Endothelial cell of umbilical vein (primary cell): ENCODE results near the gene NID2. TPM values are rescaled to one million over a fixed set of nuclear protein-coding genes. Genes with fewer than 3 reads are reported as not detected.

Source experiments
- BruUV-seq: library from RNA; stranded (reverse); fragments of 400-500 nt; replicated peaks from 2 replicates; lab custom pipeline; 2021; lab: Mats Ljungman, UMichigan
- CTCF ChIA-PET: fragments of 300-600, 350-600 bp; sonication (Branson Sonifier 250); formaldehyde crosslinking; loops from one replicate; lab custom pipeline; 2021; ENCODE audit warnings: antibody characterized with exemption, inconsistent platforms; lab: Charles Lee
- POLR2A ChIA-PET: fragments of 300-600, 350-600 bp; sonication (Branson Sonifier 250); formaldehyde crosslinking; loops from one replicate; lab custom pipeline; 2021; ENCODE audit warnings: antibody characterized with exemption, inconsistent platforms; lab: Charles Lee
- DNase-seq: peaks from one replicate; pipeline ENCODE4 v3.0.0-alpha.2; 2011; ENCODE audit warnings: low read depth, low spot score
- FAIRE-seq: peaks from 2 replicates; lab custom pipeline; 2011; peaks lifted over from hg19 to GRCh38; lab: Jason Lieb, UNC
- H2AFZ ChIP-seq: 2 replicates; pipeline ENCODE4 v1.6.0; 2012; ENCODE audit warnings: low read depth, low read length, control low read depth, inconsistent platforms
- H3K27ac ChIP-seq: 2 replicates; pipeline ENCODE4 v1.5.1; 2011; ENCODE audit warnings: low read depth, mild to moderate bottlenecking, control low read depth, low read length, moderate library complexity; ENCODE audit not compliant: insufficient read depth
- H3K27me3 ChIP-seq, 2 experiments: 2 replicates each; pipeline versions ENCODE4 v1.6.0 to v1.6.1; 2011; ENCODE audit warnings: low read length in 2 of 2, mixed read lengths in 1 of 2; ENCODE audit not compliant: control insufficient read depth in 2 of 2, insufficient read depth in 2 of 2
- H3K36me3 ChIP-seq, 2 experiments: 2 replicates in 1 of 2; 3 replicates in 1 of 2; pipeline ENCODE4 v1.5.1; 2011; ENCODE audit warnings: low read length in 2 of 2, mild to moderate bottlenecking in 1 of 2, moderate library complexity in 1 of 2; ENCODE audit not compliant: control insufficient read depth in 2 of 2, insufficient read depth in 2 of 2; ENCODE audit errors: extremely low read depth in 1 of 2
- H3K4me1 ChIP-seq: 3 replicates; pipeline ENCODE4 v1.5.1; 2011; ENCODE audit warnings: mild to moderate bottlenecking, low read length; ENCODE audit not compliant: control insufficient read depth, insufficient read depth; ENCODE audit errors: extremely low read depth
- H3K4me2 ChIP-seq: 2 replicates; pipeline ENCODE4 v1.6.1; 2011; ENCODE audit warnings: low read length, control low read depth, mixed read lengths; ENCODE audit not compliant: insufficient read depth
- H3K4me3 ChIP-seq, 3 experiments: fragments of 200-600 bp in 1 of 3; sonication (generic), shearing (Covaris generic) in 1 of 3; replicated peaks in 1 of 3; 2 replicates each; pipeline ENCODE4 v1.5.1; 2011 to 2016; ENCODE audit warnings: control low read depth in 3 of 3, low read length in 3 of 3, mild to moderate bottlenecking in 2 of 3, inconsistent platforms in 1 of 3, low read depth in 1 of 3, moderate library complexity in 1 of 3; ENCODE audit not compliant: insufficient read depth in 1 of 3
- H3K79me2 ChIP-seq: 2 replicates; pipeline ENCODE4 v1.6.0; 2012; ENCODE audit warnings: low read length, inconsistent platforms; ENCODE audit not compliant: control insufficient read depth, insufficient read depth
- H3K9ac ChIP-seq: replicated peaks from 2 replicates; pipeline ENCODE3; 2011; ENCODE audit warnings: low read length, control low read depth; ENCODE audit not compliant: insufficient read depth; ENCODE audit errors: extremely low read depth
- H3K9me1 ChIP-seq: replicated peaks from 3 replicates; pipeline ENCODE4 v1.6.0; 2011; ENCODE audit warnings: mild to moderate bottlenecking, low read length; ENCODE audit not compliant: control insufficient read depth, insufficient read depth; ENCODE audit errors: extremely low read depth
- H3K9me3 ChIP-seq: replicated peaks from 2 replicates; pipeline ENCODE4 v1.5.1; 2012; ENCODE audit warnings: low read length, inconsistent platforms; ENCODE audit not compliant: control insufficient read depth, insufficient read depth
- H4K20me1 ChIP-seq: replicated peaks from 2 replicates; pipeline ENCODE3; 2011; ENCODE audit warnings: mild to moderate bottlenecking, low read length; ENCODE audit not compliant: control insufficient read depth, insufficient read depth; ENCODE audit errors: extremely low read depth
- EZH2 ChIP-seq: IDR thresholded peaks from 2 replicates; pipeline ENCODE4 v1.6.1; 2012; ENCODE audit warnings: borderline replicate concordance, low read depth, mild to moderate bottlenecking, moderate library complexity, low read length, inconsistent platforms; ENCODE audit not compliant: severe bottlenecking
- FOS ChIP-seq: IDR thresholded peaks from 2 replicates; pipeline ENCODE4 v1.6.1; 2011; ENCODE audit warnings: mild to moderate bottlenecking, low read length, moderate library complexity, borderline replicate concordance; ENCODE audit not compliant: insufficient read depth
- GATA2 ChIP-seq: IDR thresholded peaks from 2 replicates; pipeline ENCODE4 v1.7.0; 2011; ENCODE audit warnings: low read depth, mild to moderate bottlenecking, moderate library complexity, mixed read lengths, low read length; ENCODE audit not compliant: insufficient read length, insufficient read depth
- JUN ChIP-seq: IDR thresholded peaks from 2 replicates; pipeline ENCODE4 v1.6.1; 2011; ENCODE audit warnings: borderline replicate concordance, low read depth; ENCODE audit not compliant: insufficient read length, insufficient read depth
- MYC ChIP-seq: IDR thresholded peaks from one replicate; pipeline ENCODE4 v1.6.1; 2011; ENCODE audit warnings: mild to moderate bottlenecking, low read depth, low read length
- POLR2A ChIP-seq: IDR thresholded peaks from 2 replicates; pipeline ENCODE4 v1.6.1; 2012; ENCODE audit warnings: low read depth, mild to moderate bottlenecking, control low read depth, low read length
- POLR2AphosphoS5 ChIP-seq: IDR thresholded peaks from 2 replicates; pipeline ENCODE4 v1.6.1; 2012; ENCODE audit warnings: low read depth, mild to moderate bottlenecking, control low read depth, low read length, moderate library complexity; ENCODE audit not compliant: insufficient read depth
- dilution Hi-C: fragments of 300-500 bp; cut with MboI; formaldehyde crosslinking; loops from one replicate; pipeline ENCODE4 v1.15.0; 2019; ENCODE audit warnings: low sequenced_read_pairs; ENCODE audit not compliant: extremely low pct_ligation_motif_present
- intact Hi-C: fragments of 100-400 bp; cut with micrococcal nuclease; formaldehyde crosslinking; loops from one replicate; pipeline ENCODE4 v1.10.0; 2022
- polyA plus RNA-seq, 4 experiments: library from polyadenylated mRNA; depleted of rRNA in 3 of 4; stranded (reverse) in 3 of 4; unstranded in 1 of 4; fragments of >200 nt; gene quantifications; 2 replicates each; pipeline versions ENCODE4 v1.2.1 to v1.2.3, GENCODE V29; 2011 to 2012; ENCODE audit warnings: missing spikeins in 1 of 4
- total RNA-seq: library from RNA; stranded (reverse); gene quantifications from 2 replicates; pipeline ENCODE4 v1.2.3, GENCODE V29; 2021
- TF ChIP-seq, protein P1 (sequence below): IDR thresholded peaks from 2 replicates; pipeline ENCODE4 v1.6.1; 2011; ENCODE audit not compliant: insufficient read depth, insufficient read length
- TF ChIP-seq, protein P2 (sequence below), 2 donors: IDR thresholded peaks; 1 replicate in 1 of 2; 2 replicates in 1 of 2; pipeline ENCODE4 v1.5.1; 2011; ENCODE audit warnings: low read length in 2 of 2, mild to moderate bottlenecking in 2 of 2, moderate library complexity in 2 of 2, control low read depth in 1 of 2, inconsistent platforms in 1 of 2, low read depth in 1 of 2; ENCODE audit not compliant: insufficient read depth in 1 of 2; ENCODE audit errors: extremely low read depth in 1 of 2

NID2 gene
- total and polyA plus RNA-seq, 2 donors (not counting 3 experiments of a cell fraction or from before 2014, with no cell fraction given): 22.5 to 56.7 TPM

GRCh38 chr14:52002542-52002941, 66.3 kb downstream of the NID2 start:
- Histone ChIP-seq H3K4me2 (no peak overlapping the region), H3K9ac (no peak overlapping the region), H3K9me3 (no peaks in the 10 kb centered on the region), H3K4me1 (peaks cover 17% of the 10 kb centered on the region), H3K36me3 (peaks cover 22 to 34% of the 10 kb centered on the region in 2 experiments), H4K20me1 (no peaks in the 10 kb centered on the region), H3K27me3 (no peaks in the 10 kb centered on the region), H3K9me1 (no peaks in the 10 kb centered on the region), H2AFZ (no peak overlapping the region), H3K79me2 (peaks cover 5% of the 10 kb centered on the region), H3K27ac (no peak overlapping the region), H3K4me3 (no peak overlapping the region)
- POLR2A ChIA-PET: no interaction called here
- intact Hi-C loops (loop anchor here (2.0 kb wide), 1 partner anchor 22 kb away; no protein-coding TSS in a partner anchor), dilution Hi-C loops (no loop called here)
- CTCF ChIA-PET: interaction anchor here (1.1 to 2.4 kb wide), 5 partner anchors 10 to 69 kb away, joined by 3 to 14 read pairs (median 7); no protein-coding TSS in a partner anchor
- FAIRE-seq (no peak), DNase-seq (no peak)
- TF ChIP-seq POLR2A (no peak), FOS (no peak), JUN (no peak), GATA2 (no peak), EZH2 (no peak), POLR2AphosphoS5 (no peak), MYC (no peak)
- TF ChIP-seq, protein P1, sequence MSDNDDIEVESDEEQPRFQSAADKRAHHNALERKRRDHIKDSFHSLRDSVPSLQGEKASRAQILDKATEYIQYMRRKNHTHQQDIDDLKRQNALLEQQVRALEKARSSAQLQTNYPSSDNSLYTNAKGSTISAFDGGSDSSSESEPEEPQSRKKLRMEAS: no peak
- TF ChIP-seq, protein P2, sequence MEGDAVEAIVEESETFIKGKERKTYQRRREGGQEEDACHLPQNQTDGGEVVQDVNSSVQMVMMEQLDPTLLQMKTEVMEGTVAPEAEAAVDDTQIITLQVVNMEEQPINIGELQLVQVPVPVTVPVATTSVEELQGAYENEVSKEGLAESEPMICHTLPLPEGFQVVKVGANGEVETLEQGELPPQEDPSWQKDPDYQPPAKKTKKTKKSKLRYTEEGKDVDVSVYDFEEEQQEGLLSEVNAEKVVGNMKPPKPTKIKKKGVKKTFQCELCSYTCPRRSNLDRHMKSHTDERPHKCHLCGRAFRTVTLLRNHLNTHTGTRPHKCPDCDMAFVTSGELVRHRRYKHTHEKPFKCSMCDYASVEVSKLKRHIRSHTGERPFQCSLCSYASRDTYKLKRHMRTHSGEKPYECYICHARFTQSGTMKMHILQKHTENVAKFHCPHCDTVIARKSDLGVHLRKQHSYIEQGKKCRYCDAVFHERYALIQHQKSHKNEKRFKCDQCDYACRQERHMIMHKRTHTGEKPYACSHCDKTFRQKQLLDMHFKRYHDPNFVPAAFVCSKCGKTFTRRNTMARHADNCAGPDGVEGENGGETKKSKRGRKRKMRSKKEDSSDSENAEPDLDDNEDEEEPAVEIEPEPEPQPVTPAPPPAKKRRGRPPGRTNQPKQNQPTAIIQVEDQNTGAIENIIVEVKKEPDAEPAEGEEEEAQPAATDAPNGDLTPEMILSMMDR (IDR thresholded peaks at IDR 0.05; ENCODE audit: extremely low read depth in 1 of 2, insufficient read depth in 1 of 2, low read depth in 1 of 2, low read length in 2 of 2): no peak
- BruUV-seq: no TSS peak
